HG03064 (cell line): Measurements from ENCODE around the gene CLN3.
"Not testable (repeated sequence)": the region's sequence is repeated elsewhere in the genome, so short reads cannot be mapped to it uniquely, and the experiment has no call there.

Experiments
- ATAC-seq: cut with Tn5 transposase; IDR thresholded peaks from one replicate; pipeline ENCODE4 v1.9.1; 2021; ENCODE audit warnings: low read depth; ENCODE audit not compliant: unreplicated experiment

CLN3 gene

GRCh38 chr16:28514246-28514645 lies 22.4 kb upstream of the CLN3 start:
- ATAC-seq = no peak

- ATAC-seq = no peak
These were observed 21.8 kb upstream of the CLN3 start for GRCh38 chr16:28513484-28514181.

- ATAC-seq = no peak
These were observed 20.2 kb upstream of the CLN3 start for GRCh38 chr16:28511801-28512789.

- ATAC-seq = no peak
These were observed 19.2 kb upstream of the CLN3 start for GRCh38 chr16:28511031-28511430.

- no peak for ATAC-seq
These were observed 13.7 kb upstream of the CLN3 start for GRCh38 chr16:28505489-28506137.

- ATAC-seq = no peak
These were observed 13.0 kb upstream of the CLN3 start for GRCh38 chr16:28504707-28505404.

- no peak for ATAC-seq
These were observed 11.8 kb upstream of the CLN3 start for GRCh38 chr16:28503470-28504259.

GRCh38 chr16:28502290-28502689 lies 10.4 kb upstream of the CLN3 start:
- no peak for ATAC-seq

GRCh38 chr16:28501258-28502232 lies 9.7 kb upstream of the CLN3 start:
- ATAC-seq = no peak

GRCh38 chr16:28500476-28501180 lies 8.8 kb upstream of the CLN3 start:
- not testable (repeated sequence) for ATAC-seq

- no peak for ATAC-seq
These were observed 8.0 kb upstream of the CLN3 start for GRCh38 chr16:28499854-28500253.

- ATAC-seq = no peak
These were observed 7.0 kb upstream of the CLN3 start for GRCh38 chr16:28498666-28499381.

GRCh38 chr16:28497861-28498599 lies 6.2 kb upstream of the CLN3 start:
- ATAC-seq = no peak

- ATAC-seq = no peak
These were observed 5.5 kb upstream of the CLN3 start for GRCh38 chr16:28497386-28497785.

GRCh38 chr16:28496844-28497243 lies 5.0 kb upstream of the CLN3 start:
- ATAC-seq = no peak

- ATAC-seq = no peak
These were observed 4.2 kb upstream of the CLN3 start for GRCh38 chr16:28495795-28496749.
